ENCODE results near the gene NUCKS1.
"Not testable (repeated sequence)": the region's sequence is repeated elsewhere in the genome, so short reads cannot be mapped to it uniquely, and the experiment has no call there.

NUCKS1 gene

GRCh38 chr1:205741681-205742080 lies 8.3 kb downstream of the NUCKS1 start:
- Histone ChIP-seq H3K27me3 (ENCODE audit: control insufficient read depth, insufficient read depth, low read length) (no peaks in the 10 kb centered on the region), H3K9ac (ENCODE audit: low read length) (no peak overlapping the region), H3K4me3 (ENCODE audit: low read length) (no peak overlapping the region), H3K27ac (ENCODE audit: low read depth, low read length) (no peak overlapping the region), H3K4me1 (ENCODE audit: control insufficient read depth, insufficient read depth, low read length) (peaks cover 1% of the 10 kb centered on the region), H3K36me3 (ENCODE audit: control insufficient read depth, insufficient read depth, low read length) (no peaks in the 10 kb centered on the region)

DNA sequence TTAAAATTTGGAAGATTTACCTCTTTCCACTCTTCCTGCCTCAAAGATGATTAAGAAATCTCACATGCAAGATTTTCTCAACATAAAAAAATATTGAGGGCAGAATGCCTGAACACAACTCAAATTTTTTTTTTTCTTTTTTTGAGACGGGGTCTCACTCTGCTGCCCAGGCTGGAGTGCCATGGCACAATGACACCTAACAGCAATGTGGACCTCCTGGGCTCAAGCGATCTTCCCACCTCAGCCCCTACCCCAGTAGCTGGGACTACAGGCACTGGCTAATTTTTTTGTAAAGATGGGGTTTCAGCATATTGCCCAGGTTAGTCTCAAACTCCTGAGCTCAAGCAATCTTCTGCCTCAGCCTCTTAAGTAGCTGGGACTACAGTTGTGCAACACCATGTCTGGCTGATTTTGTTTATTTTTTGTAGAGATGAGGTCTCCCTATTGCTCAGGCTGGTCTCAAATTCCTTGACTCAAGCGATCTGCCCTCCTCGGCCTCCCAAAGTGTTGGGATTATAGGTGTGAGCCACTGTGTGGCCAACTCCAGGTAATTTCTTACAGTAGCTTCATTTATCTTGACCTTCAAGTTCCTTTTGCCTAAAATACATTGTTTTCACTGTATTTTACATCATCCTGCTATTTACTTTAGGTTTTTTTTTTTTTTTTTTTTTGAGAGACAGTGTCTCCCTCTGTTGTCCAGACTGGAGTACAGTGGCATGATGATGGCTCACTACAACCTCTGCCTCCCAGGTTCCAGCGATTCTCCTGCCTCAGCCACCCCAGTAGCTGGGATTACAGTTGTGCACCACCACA lies 10.4 kb downstream of the NUCKS1 start:
- Histone ChIP-seq H3K27me3 (ENCODE audit: control insufficient read depth, insufficient read depth, low read length) (no peaks in the 10 kb centered on the region), H3K9ac (ENCODE audit: low read length) (no peak overlapping the region), H3K36me3 (ENCODE audit: control insufficient read depth, insufficient read depth, low read length) (no peaks in the 10 kb centered on the region), H3K27ac (ENCODE audit: low read depth, low read length) (no peak overlapping the region), H3K4me1 (ENCODE audit: control insufficient read depth, insufficient read depth, low read length) (no peaks in the 10 kb centered on the region), H3K4me3 (ENCODE audit: low read length) (no peak overlapping the region)

GRCh38 chr1:205735218-205735617 lies 14.8 kb downstream of the NUCKS1 start:
- no peaks in the 10 kb centered on the region for H3K36me3 ChIP-seq (ENCODE audit: control insufficient read depth, insufficient read depth, low read length)
- H3K4me3 ChIP-seq (ENCODE audit: low read length): no peak overlapping the region
- no peaks in the 10 kb centered on the region for H3K27me3 ChIP-seq (ENCODE audit: control insufficient read depth, insufficient read depth, low read length)
- H3K4me1 ChIP-seq (ENCODE audit: control insufficient read depth, insufficient read depth, low read length): no peaks in the 10 kb centered on the region
- H3K27ac ChIP-seq (ENCODE audit: low read depth, low read length): no peak overlapping the region
- no peak overlapping the region for H3K9ac ChIP-seq (ENCODE audit: low read length)

- H3K27ac ChIP-seq (ENCODE audit: low read depth, low read length): no peak overlapping the region
- H3K4me3 ChIP-seq (ENCODE audit: low read length): no peak overlapping the region
- no peaks in the 10 kb centered on the region for H3K36me3 ChIP-seq (ENCODE audit: control insufficient read depth, insufficient read depth, low read length)
- no peaks in the 10 kb centered on the region for H3K4me1 ChIP-seq (ENCODE audit: control insufficient read depth, insufficient read depth, low read length)
- H3K9ac ChIP-seq (ENCODE audit: low read length): no peak overlapping the region
- H3K27me3 ChIP-seq (ENCODE audit: control insufficient read depth, insufficient read depth, low read length): no peaks in the 10 kb centered on the region
Observed at GRCh38 chr1:205733438-205734175, 16.4 kb downstream of the NUCKS1 start.

DNA sequence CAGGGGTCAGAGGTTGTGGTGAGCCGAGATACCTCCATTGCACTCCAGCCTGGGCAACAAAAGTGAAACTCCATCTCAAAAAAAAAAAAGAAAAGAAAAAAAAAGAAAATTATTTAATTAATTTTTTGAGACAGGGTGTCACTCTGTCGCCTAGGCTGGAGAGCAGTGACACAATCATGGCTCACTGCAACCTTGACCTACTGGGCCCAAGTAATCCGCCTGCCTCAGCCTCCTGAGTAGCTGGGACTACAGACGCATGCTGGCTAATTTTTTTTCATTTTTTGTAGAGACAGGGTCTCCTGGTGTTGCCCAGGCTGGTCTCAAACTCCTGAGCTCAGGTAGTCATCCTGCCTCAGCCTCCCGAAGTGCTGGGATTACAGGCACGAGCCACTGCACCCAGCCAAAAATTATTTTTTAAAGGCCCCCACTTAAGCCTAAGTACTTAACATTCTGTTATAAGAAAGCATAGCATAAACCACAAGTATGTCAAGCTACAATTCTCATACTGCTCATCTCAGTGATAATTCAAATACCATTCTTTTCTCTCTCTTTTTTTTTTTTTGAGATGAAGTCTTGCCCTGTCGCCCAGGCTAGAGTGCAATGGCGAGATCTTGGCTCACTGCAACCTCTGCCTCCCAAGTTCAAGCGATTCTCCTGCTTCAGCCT lies 19.9 kb downstream of the NUCKS1 start:
- H3K4me1 ChIP-seq (ENCODE audit: control insufficient read depth, insufficient read depth, low read length): no peaks in the 10 kb centered on the region
- peaks cover 3% of the 10 kb centered on the region for H3K36me3 ChIP-seq (ENCODE audit: control insufficient read depth, insufficient read depth, low read length)
- H3K9ac ChIP-seq (ENCODE audit: low read length): no peak overlapping the region
- no peak overlapping the region for H3K4me3 ChIP-seq (ENCODE audit: low read length)
- H3K27me3 ChIP-seq (ENCODE audit: control insufficient read depth, insufficient read depth, low read length): no peaks in the 10 kb centered on the region
- H3K27ac ChIP-seq (ENCODE audit: low read depth, low read length): no peak overlapping the region

DNA sequence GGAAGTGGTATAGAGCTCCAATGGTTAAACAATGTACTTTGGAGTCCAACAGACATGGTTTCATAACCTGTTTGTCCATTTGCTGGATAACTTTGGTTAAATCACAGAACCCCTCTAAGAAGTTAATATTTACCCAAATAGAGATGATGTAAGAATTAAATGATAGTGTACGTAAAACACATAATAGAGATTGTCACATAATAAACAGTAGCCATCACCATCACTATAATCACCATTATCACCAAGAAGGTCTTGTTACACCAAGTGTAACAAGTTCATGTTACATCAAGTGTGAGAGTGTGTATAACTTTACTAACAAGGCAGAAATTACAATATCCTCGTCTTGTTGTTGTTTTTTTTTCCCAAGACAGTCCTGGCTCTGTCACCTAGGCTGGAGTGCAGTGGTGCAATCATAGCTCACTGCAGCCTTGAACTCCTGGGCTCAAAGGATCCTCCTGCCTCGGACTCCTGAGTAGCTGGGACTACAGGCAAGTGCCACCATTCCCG lies 23.3 kb downstream of the NUCKS1 start:
- Histone ChIP-seq H3K27me3 (ENCODE audit: control insufficient read depth, insufficient read depth, low read length) (no peaks in the 10 kb centered on the region), H3K9ac (ENCODE audit: low read length) (no peak overlapping the region), H3K27ac (ENCODE audit: low read depth, low read length) (no peak overlapping the region), H3K36me3 (ENCODE audit: control insufficient read depth, insufficient read depth, low read length) (peaks cover 3% of the 10 kb centered on the region), H3K4me1 (ENCODE audit: control insufficient read depth, insufficient read depth, low read length) (no peaks in the 10 kb centered on the region), H3K4me3 (ENCODE audit: low read length) (no peak overlapping the region)

DNA sequence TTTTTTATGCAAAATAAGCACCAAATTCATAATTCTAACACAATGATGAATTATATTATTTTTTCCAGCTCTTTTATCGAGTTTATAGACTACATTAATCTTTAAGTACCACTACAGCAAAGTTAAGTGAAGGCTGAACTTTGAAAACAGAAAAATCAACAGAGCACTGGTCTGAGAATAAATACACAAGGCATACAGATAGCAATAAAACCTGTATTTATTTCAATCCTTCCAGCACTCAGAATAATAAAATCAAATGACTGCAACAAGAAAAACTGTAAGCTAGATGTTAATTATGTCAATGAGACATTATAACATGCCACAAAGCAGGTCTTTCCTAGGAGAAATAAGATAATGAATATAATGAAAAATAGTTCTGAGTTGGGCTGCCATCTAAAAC lies 24.5 kb downstream of the NUCKS1 start:
- Histone ChIP-seq H3K27ac (ENCODE audit: low read depth, low read length) (no peak overlapping the region), H3K27me3 (ENCODE audit: control insufficient read depth, insufficient read depth, low read length) (no peaks in the 10 kb centered on the region), H3K4me1 (ENCODE audit: control insufficient read depth, insufficient read depth, low read length) (no peaks in the 10 kb centered on the region), H3K36me3 (ENCODE audit: control insufficient read depth, insufficient read depth, low read length) (peaks cover 6% of the 10 kb centered on the region), H3K9ac (ENCODE audit: low read length) (no peak overlapping the region), H3K4me3 (ENCODE audit: low read length) (no peak overlapping the region)

- H3K4me3 ChIP-seq (ENCODE audit: low read length); H3K9ac ChIP-seq (ENCODE audit: low read length); H3K4me1 ChIP-seq (ENCODE audit: control insufficient read depth, insufficient read depth, low read length); H3K27me3 ChIP-seq (ENCODE audit: control insufficient read depth, insufficient read depth, low read length); H3K27ac ChIP-seq (ENCODE audit: low read depth, low read length): not testable (repeated sequence)
- peaks cover 16% of the 10 kb centered on the region for H3K36me3 ChIP-seq (ENCODE audit: control insufficient read depth, insufficient read depth, low read length)
Observed at GRCh38 chr1:205720740-205721139, 29.2 kb downstream of the NUCKS1 start.

- H3K36me3 ChIP-seq (ENCODE audit: control insufficient read depth, insufficient read depth, low read length): peaks cover 23% of the 10 kb centered on the region
Observed at GRCh38 chr1:205719762-205720161, 30.2 kb downstream of the NUCKS1 start.

GRCh38 chr1:205719015-205719414 lies 31.0 kb downstream of the NUCKS1 start:
- no peak overlapping the region for H3K27ac ChIP-seq (ENCODE audit: low read depth, low read length)
- no peaks in the 10 kb centered on the region for H3K27me3 ChIP-seq (ENCODE audit: control insufficient read depth, insufficient read depth, low read length)
- no peak overlapping the region for H3K9ac ChIP-seq (ENCODE audit: low read length)
- no peaks in the 10 kb centered on the region for H3K4me1 ChIP-seq (ENCODE audit: control insufficient read depth, insufficient read depth, low read length)
- H3K4me3 ChIP-seq (ENCODE audit: low read length): no peak overlapping the region
- peaks cover 27% of the 10 kb centered on the region for H3K36me3 ChIP-seq (ENCODE audit: control insufficient read depth, insufficient read depth, low read length)

More at GRCh38 chr1:205719762-205720161, 30.2 kb downstream of the NUCKS1 start:
- Histone ChIP-seq H3K4me3 (ENCODE audit: low read length) (no peak overlapping the region), H3K27ac (ENCODE audit: low read depth, low read length) (no peak overlapping the region), H3K4me1 (ENCODE audit: control insufficient read depth, insufficient read depth, low read length) (no peaks in the 10 kb centered on the region), H3K9ac (ENCODE audit: low read length) (no peak overlapping the region), H3K27me3 (ENCODE audit: control insufficient read depth, insufficient read depth, low read length) (no peaks in the 10 kb centered on the region)

GRCh38 chr1:205716371-205717132 lies 33.4 kb downstream of the NUCKS1 start:
- Histone ChIP-seq H3K9ac (ENCODE audit: low read length) (no peak overlapping the region), H3K4me1 (ENCODE audit: control insufficient read depth, insufficient read depth, low read length) (no peaks in the 10 kb centered on the region), H3K4me3 (ENCODE audit: low read length) (no peak overlapping the region), H3K36me3 (ENCODE audit: control insufficient read depth, insufficient read depth, low read length) (peaks cover 27% of the 10 kb centered on the region), H3K27ac (ENCODE audit: low read depth, low read length) (no peak overlapping the region), H3K27me3 (ENCODE audit: control insufficient read depth, insufficient read depth, low read length) (no peaks in the 10 kb centered on the region)

GRCh38 chr1:205715628-205716027 lies 34.4 kb downstream of the NUCKS1 start:
- peaks cover 25% of the 10 kb centered on the region for H3K36me3 ChIP-seq (ENCODE audit: control insufficient read depth, insufficient read depth, low read length)
- peaks cover 2% of the 10 kb centered on the region for H3K4me1 ChIP-seq (ENCODE audit: control insufficient read depth, insufficient read depth, low read length)
- H3K4me3 ChIP-seq (ENCODE audit: low read length): no peak overlapping the region
- no peaks in the 10 kb centered on the region for H3K27me3 ChIP-seq (ENCODE audit: control insufficient read depth, insufficient read depth, low read length)
- H3K27ac ChIP-seq (ENCODE audit: low read depth, low read length): no peak overlapping the region
- no peak overlapping the region for H3K9ac ChIP-seq (ENCODE audit: low read length)
